Muscle layer of colon (tissue), 2 donors: Measurements from ENCODE around the gene MZB1.
A peak's percentile ranks its signal among the peaks of the same experiment; 100 is the strongest.
"Not testable (repeated sequence)": the region's sequence is repeated elsewhere in the genome, so short reads cannot be mapped to it uniquely, and the experiment has no call there.

Experiments used
- H3K27ac ChIP-seq: one replicate; pipeline ENCODE4 v1.7.0; 2013; ENCODE audit warnings: low read depth, mild to moderate bottlenecking, low read length, moderate library complexity
- H3K27me3 ChIP-seq, 2 donors: one replicate each; pipeline ENCODE4 v1.7.0; 2013; ENCODE audit warnings: low read length in 2 of 2, mild to moderate bottlenecking in 2 of 2; ENCODE audit not compliant: insufficient read depth in 2 of 2, control insufficient read depth in 1 of 2
- H3K36me3 ChIP-seq: one replicate; pipeline ENCODE4 v1.7.0; 2013; ENCODE audit warnings: mild to moderate bottlenecking, low read length; ENCODE audit not compliant: insufficient read depth
- H3K4me1 ChIP-seq: one replicate; pipeline ENCODE4 v1.7.0; 2013; ENCODE audit warnings: mild to moderate bottlenecking, low read length; ENCODE audit not compliant: insufficient read depth
- H3K4me3 ChIP-seq, 2 donors: one replicate each; pipeline ENCODE4 v1.7.0; 2013; ENCODE audit warnings: low read length in 2 of 2, low read depth in 1 of 2, mild to moderate bottlenecking in 1 of 2, moderate library complexity in 1 of 2
- H3K9ac ChIP-seq: one replicate; pipeline ENCODE4 v1.7.0; 2013; ENCODE audit warnings: low read length
- H3K9me3 ChIP-seq: one replicate; pipeline ENCODE4 v1.7.0; 2013; ENCODE audit warnings: mild to moderate bottlenecking, low read length
- donor health status: abdominal sarcoma.
- donor health status: Adenocarcinoma of cecum.

Gene MZB1

GRCh38 chr5:139360384-139360783 is 29.3 kb downstream of the MZB1 start:
- Histone ChIP-seq H3K36me3 (peaks cover 14% of the 10 kb centered on the region), H3K4me1 (peaks cover 7% of the 10 kb centered on the region)

GRCh38 chr5:139358064-139358463 is 31.6 kb downstream of the MZB1 start:
- no peak overlapping the region for H3K4me3 ChIP-seq
- H3K4me1 ChIP-seq = peaks cover 7% of the 10 kb centered on the region

More at GRCh38 chr5:139360384-139360783, 29.3 kb downstream of the MZB1 start:
- H3K9me3 ChIP-seq = no peaks in the 10 kb centered on the region
- no peak overlapping the region for H3K9ac ChIP-seq
- no peak overlapping the region for H3K4me3 ChIP-seq
- H3K27me3 ChIP-seq = no peaks in the 10 kb centered on the region
- H3K27ac ChIP-seq = no peak overlapping the region

GRCh38 chr5:139355900-139356299 is 33.8 kb downstream of the MZB1 start:
- not testable (repeated sequence) for H3K36me3 ChIP-seq, H3K4me1 ChIP-seq, H3K9ac ChIP-seq, H3K9me3 ChIP-seq, H3K4me3 ChIP-seq, H3K27me3 ChIP-seq, H3K27ac ChIP-seq

More at GRCh38 chr5:139358064-139358463, 31.6 kb downstream of the MZB1 start:
- Histone ChIP-seq H3K9ac (no peak overlapping the region), H3K36me3 (peaks cover 9% of the 10 kb centered on the region), H3K27me3 (no peaks in the 10 kb centered on the region), H3K9me3 (no peaks in the 10 kb centered on the region), H3K27ac (no peak overlapping the region)

GRCh38 chr5:139354186-139354585 is 35.5 kb downstream of the MZB1 start:
- no peak overlapping the region for H3K4me3 ChIP-seq
- H3K4me1 ChIP-seq = peaks cover 6% of the 10 kb centered on the region
- no peaks in the 10 kb centered on the region for H3K27me3 ChIP-seq
- H3K9me3 ChIP-seq = no peaks in the 10 kb centered on the region
- peaks cover 9% of the 10 kb centered on the region for H3K36me3 ChIP-seq
- no peak overlapping the region for H3K9ac ChIP-seq
- no peak overlapping the region for H3K27ac ChIP-seq

GRCh38 chr5:139347863-139348262 is 41.9 kb downstream of the MZB1 start:
- H3K9ac ChIP-seq = not testable (repeated sequence)
- peaks cover 20% of the 10 kb centered on the region for H3K4me1 ChIP-seq

GRCh38 chr5:139345442-139345841 is 44.3 kb downstream of the MZB1 start:
- not testable (repeated sequence) for H3K9me3 ChIP-seq, H3K27me3 ChIP-seq, H3K36me3 ChIP-seq, H3K9ac ChIP-seq, H3K27ac ChIP-seq, H3K4me3 ChIP-seq
- H3K4me1 ChIP-seq = peaks cover 24% of the 10 kb centered on the region

More at GRCh38 chr5:139347863-139348262, 41.9 kb downstream of the MZB1 start:
- not testable (repeated sequence) for H3K27me3 ChIP-seq, H3K4me3 ChIP-seq, H3K27ac ChIP-seq, H3K9me3 ChIP-seq, H3K36me3 ChIP-seq

- no peaks in the 10 kb centered on the region for H3K27me3 ChIP-seq
- H3K4me1 ChIP-seq = peaks cover 24% of the 10 kb centered on the region
- H3K9ac ChIP-seq = no peak overlapping the region
- H3K36me3 ChIP-seq = no peaks in the 10 kb centered on the region
- no peaks in the 10 kb centered on the region for H3K9me3 ChIP-seq
- H3K4me3 ChIP-seq = no peak overlapping the region
- H3K27ac ChIP-seq = no peak overlapping the region
These were observed 45.5 kb downstream of the MZB1 start for GRCh38 chr5:139344177-139344576.

- Histone ChIP-seq H3K36me3 (no peaks in the 10 kb centered on the region), H3K27me3 (no peaks in the 10 kb centered on the region), H3K9ac (no peak overlapping the region), H3K9me3 (no peaks in the 10 kb centered on the region), H3K4me3 (peak overlapping the region in 1 of 2 donors; percentile 95), H3K27ac (no peak overlapping the region), H3K4me1 (peaks cover 24% of the 10 kb centered on the region)
These were observed 46.2 kb downstream of the MZB1 start for GRCh38 chr5:139343476-139343875.

- H3K4me3 ChIP-seq = peak overlapping the region; percentile 45 to 95
- H3K36me3 ChIP-seq = no peaks in the 10 kb centered on the region
- H3K9ac ChIP-seq = peak overlapping the region; percentile 90
- H3K9me3 ChIP-seq = no peaks in the 10 kb centered on the region
- H3K27me3 ChIP-seq = no peaks in the 10 kb centered on the region
- H3K27ac ChIP-seq = peak overlapping the region; percentile 98
- peaks cover 24% of the 10 kb centered on the region for H3K4me1 ChIP-seq
These were observed 47.3 kb downstream of the MZB1 start for GRCh38 chr5:139342423-139342723.

GRCh38 chr5:139341689-139342422 is 47.9 kb downstream of the MZB1 start, which contains the start of gene PAIP2:
TSS of gene PAIP2 (plus strand) at chr5:139341854. CDS start at chr5:139363785, 21,931 bp downstream.
- H3K9ac ChIP-seq = peak within 1 kb of the TSS; percentile 90
- peak within 1 kb of the TSS; percentile 98 for H3K27ac ChIP-seq
- no peaks in the 10 kb centered on the region for H3K27me3 ChIP-seq
- no peaks in the 10 kb centered on the region for H3K9me3 ChIP-seq
- H3K36me3 ChIP-seq = no peaks in the 10 kb centered on the region
- H3K4me3 ChIP-seq = peak within 1 kb of the TSS; percentile 45 to 95
- peaks cover 24% of the 10 kb centered on the region for H3K4me1 ChIP-seq

GRCh38 chr5:139341187-139341688 is 48.5 kb downstream of the MZB1 start:
- peak overlapping the region; percentile 39 for H3K9ac ChIP-seq
- H3K4me3 ChIP-seq = peak overlapping the region; percentile 45 to 95
- peaks cover 24% of the 10 kb centered on the region for H3K4me1 ChIP-seq
- H3K9me3 ChIP-seq = no peaks in the 10 kb centered on the region
- H3K36me3 ChIP-seq = no peaks in the 10 kb centered on the region
- H3K27ac ChIP-seq = peak overlapping the region; percentile 16
- H3K27me3 ChIP-seq = no peaks in the 10 kb centered on the region

GRCh38 chr5:139340051-139340450 is 49.7 kb downstream of the MZB1 start:
- Histone ChIP-seq H3K4me1 (peaks cover 24% of the 10 kb centered on the region), H3K4me3 (no peak overlapping the region), H3K36me3 (no peaks in the 10 kb centered on the region), H3K27me3 (no peaks in the 10 kb centered on the region), H3K9me3 (no peaks in the 10 kb centered on the region), H3K9ac (no peak overlapping the region), H3K27ac (no peak overlapping the region)
